Measurements from ENCODE around the gene RBM15.

The RBM15 gene

DNA sequence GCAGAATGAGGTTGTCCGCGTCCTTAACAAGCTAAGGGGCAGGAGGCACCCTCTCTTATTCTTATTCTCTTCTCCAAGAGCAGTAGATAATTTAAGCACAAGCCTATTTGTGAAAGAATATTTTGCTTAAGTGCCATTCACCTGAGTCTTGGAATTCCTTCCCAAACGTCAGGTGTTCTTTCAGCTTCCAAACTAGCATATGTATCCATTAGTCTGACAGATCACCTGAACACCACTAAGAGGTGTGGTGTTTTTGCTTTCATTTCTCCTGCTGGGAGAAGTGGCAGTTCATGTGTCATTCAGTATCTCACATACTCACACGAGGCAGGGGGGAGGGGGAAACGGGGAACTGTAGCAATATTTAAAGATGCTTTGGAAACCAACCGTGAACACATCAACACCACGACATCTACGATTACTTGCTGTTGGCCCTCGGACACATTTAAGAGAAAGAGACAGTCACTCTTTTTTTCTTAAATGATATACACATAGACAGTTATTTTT is 45.5 kb upstream of the RBM15 start:
- Histone ChIP-seq H3K4me1 (ENCODE audit: control insufficient read depth, insufficient read depth, low read length) (peaks cover 17% of the 10 kb centered on the region), H3K9me3 (ENCODE audit: control insufficient read depth, insufficient read depth, low read depth, low read length) (no peaks in the 10 kb centered on the region), H3K36me3 (ENCODE audit: control insufficient read depth in 2 of 2, insufficient read depth in 1 of 2, low read length in 2 of 2) (no peaks in the 10 kb centered on the region), H3K4me3 (ENCODE audit: low read depth, low read length) (no peak overlapping the region), H3K27ac (ENCODE audit: extremely low read depth, low read depth, low read length) (no peak overlapping the region)
- no peak for TF ChIP-seq ZNF24 (tag by site-specific recombination; IDR thresholded peaks at IDR 0.05)
- TF ChIP-seq, protein P1, sequence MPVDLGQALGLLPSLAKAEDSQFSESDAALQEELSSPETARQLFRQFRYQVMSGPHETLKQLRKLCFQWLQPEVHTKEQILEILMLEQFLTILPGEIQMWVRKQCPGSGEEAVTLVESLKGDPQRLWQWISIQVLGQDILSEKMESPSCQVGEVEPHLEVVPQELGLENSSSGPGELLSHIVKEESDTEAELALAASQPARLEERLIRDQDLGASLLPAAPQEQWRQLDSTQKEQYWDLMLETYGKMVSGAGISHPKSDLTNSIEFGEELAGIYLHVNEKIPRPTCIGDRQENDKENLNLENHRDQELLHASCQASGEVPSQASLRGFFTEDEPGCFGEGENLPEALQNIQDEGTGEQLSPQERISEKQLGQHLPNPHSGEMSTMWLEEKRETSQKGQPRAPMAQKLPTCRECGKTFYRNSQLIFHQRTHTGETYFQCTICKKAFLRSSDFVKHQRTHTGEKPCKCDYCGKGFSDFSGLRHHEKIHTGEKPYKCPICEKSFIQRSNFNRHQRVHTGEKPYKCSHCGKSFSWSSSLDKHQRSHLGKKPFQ (tag by site-specific recombination; IDR thresholded peaks at IDR 0.05): no peak
- TF ChIP-seq IKZF3 (tag by site-specific recombination; IDR thresholded peaks at IDR 0.05): no peak
- TF ChIP-seq ZNF626 (tag by site-specific recombination; IDR thresholded peaks at IDR 0.05): no peak
- no peak for TF ChIP-seq ZNF174 (tag by site-specific recombination; IDR thresholded peaks at IDR 0.05)
- no peak for TF ChIP-seq ZNF621 (tag by site-specific recombination; IDR thresholded peaks at IDR 0.05)
- no peak for TF ChIP-seq ZNF629 (tag by site-specific recombination; IDR thresholded peaks at IDR 0.05)
- TF ChIP-seq ZNF692 (tag by site-specific recombination; IDR thresholded peaks at IDR 0.05): no peak
- TF ChIP-seq ZBTB21 (tag by site-specific recombination; IDR thresholded peaks at IDR 0.05): no peak
- no peak for TF ChIP-seq MZF1 (tag by site-specific recombination; IDR thresholded peaks at IDR 0.05; ENCODE audit: borderline replicate concordance)
- TF ChIP-seq ZNF555 (tag by site-specific recombination; conservative IDR thresholded peaks at IDR 0.05): no peak
- no peak for TF ChIP-seq ZNF704 (tag by site-specific recombination; IDR thresholded peaks at IDR 0.05)
- ChIA-PET POLR2A (no interaction called here), CTCF (interaction anchor here (1.6 to 4.6 kb wide), 3 partner anchors 19 to 202 kb away, joined by 3 to 24 read pairs (median 8); no protein-coding TSS in a partner anchor)

DNA sequence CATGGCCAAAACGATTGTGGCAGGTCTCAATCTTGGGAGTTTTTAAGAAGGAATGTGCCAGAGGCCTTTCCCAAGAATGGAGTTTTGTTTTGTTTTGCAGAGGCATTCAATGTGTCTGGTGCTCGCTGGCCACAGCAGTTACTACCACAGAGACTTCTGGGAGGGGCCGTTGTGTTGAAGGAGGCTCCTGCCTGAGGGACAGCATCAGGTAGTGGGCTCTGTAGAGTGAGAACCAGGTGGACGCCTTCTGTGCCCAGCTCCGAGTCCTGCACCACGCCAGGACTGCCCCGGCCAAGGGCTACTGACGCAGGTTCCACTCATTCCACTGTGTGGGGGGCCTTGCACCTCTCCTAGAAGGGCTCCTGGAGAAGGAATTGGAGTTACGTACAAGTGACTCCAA is 44.9 kb upstream of the RBM15 start:
- Histone ChIP-seq H3K4me3 (ENCODE audit: low read depth, low read length) (no peak overlapping the region), H3K9me3 (ENCODE audit: control insufficient read depth, insufficient read depth, low read depth, low read length) (no peaks in the 10 kb centered on the region), H3K4me1 (ENCODE audit: control insufficient read depth, insufficient read depth, low read length) (peaks cover 17% of the 10 kb centered on the region), H3K27ac (ENCODE audit: extremely low read depth, low read depth, low read length) (no peak overlapping the region), H3K36me3 (ENCODE audit: control insufficient read depth in 2 of 2, insufficient read depth in 1 of 2, low read length in 2 of 2) (no peaks in the 10 kb centered on the region)
- POLR2A ChIA-PET: no interaction called here
- CTCF ChIA-PET: interaction anchor here (0.7 to 4.6 kb wide), 4 partner anchors 18 to 201 kb away, joined by 3 to 24 read pairs (median 6); no protein-coding TSS in a partner anchor
- TF ChIP-seq, protein P2, sequence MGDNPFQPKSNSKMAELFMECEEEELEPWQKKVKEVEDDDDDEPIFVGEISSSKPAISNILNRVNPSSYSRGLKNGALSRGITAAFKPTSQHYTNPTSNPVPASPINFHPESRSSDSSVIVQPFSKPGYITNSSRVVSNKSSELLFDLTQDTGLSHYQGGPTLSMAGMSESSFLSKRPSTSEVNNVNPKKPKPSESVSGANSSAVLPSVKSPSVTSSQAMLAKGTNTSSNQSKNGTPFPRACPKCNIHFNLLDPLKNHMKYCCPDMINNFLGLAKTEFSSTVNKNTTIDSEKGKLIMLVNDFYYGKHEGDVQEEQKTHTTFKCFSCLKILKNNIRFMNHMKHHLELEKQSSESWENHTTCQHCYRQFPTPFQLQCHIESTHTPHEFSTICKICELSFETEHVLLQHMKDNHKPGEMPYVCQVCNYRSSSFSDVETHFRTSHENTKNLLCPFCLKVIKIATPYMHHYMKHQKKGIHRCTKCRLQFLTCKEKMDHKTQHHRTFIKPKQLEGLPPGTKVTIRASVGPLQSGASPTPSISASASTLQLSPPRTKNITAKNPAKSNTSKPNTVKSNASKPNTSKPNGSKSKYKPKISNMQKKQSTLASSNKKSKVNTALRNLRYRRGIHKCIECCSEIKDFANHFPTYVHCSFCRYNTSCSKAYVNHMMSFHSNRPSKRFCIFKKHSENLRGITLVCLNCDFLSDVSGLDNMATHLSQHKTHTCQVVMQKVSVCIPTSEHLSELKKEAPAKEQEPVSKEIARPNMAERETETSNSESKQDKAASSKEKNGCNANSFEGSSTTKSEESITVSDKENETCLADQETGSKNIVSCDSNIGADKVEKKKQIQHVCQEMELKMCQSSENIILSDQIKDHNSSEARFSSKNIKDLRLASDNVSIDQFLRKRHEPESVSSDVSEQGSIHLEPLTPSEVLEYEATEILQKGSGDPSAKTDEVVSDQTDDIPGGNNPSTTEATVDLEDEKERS (tag by site-specific recombination; IDR thresholded peaks at IDR 0.05): no peak
- TF ChIP-seq ZNF830 (tag by site-specific recombination; IDR thresholded peaks at IDR 0.05; ENCODE audit: low read depth): no peak
- TF ChIP-seq ZNF174 (tag by site-specific recombination; IDR thresholded peaks at IDR 0.05): no peak
- TF ChIP-seq, protein P3, sequence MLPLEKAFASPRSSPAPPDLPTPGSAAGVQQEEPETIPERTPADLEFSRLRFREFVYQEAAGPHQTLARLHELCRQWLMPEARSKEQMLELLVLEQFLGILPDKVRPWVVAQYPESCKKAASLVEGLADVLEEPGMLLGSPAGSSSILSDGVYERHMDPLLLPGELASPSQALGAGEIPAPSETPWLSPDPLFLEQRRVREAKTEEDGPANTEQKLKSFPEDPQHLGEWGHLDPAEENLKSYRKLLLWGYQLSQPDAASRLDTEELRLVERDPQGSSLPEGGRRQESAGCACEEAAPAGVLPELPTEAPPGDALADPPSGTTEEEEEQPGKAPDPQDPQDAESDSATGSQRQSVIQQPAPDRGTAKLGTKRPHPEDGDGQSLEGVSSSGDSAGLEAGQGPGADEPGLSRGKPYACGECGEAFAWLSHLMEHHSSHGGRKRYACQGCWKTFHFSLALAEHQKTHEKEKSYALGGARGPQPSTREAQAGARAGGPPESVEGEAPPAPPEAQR (tag by site-specific recombination; IDR thresholded peaks at IDR 0.05): no peak
- TF ChIP-seq ZNF548 (tag by site-specific recombination; IDR thresholded peaks at IDR 0.05): no peak
- TF ChIP-seq GFI1B (tag by site-specific recombination; IDR thresholded peaks at IDR 0.05): no peak
- TF ChIP-seq ZNF266 (tag by site-specific recombination; IDR thresholded peaks at IDR 0.05; ENCODE audit: low read depth): no peak
- TF ChIP-seq, protein P4, sequence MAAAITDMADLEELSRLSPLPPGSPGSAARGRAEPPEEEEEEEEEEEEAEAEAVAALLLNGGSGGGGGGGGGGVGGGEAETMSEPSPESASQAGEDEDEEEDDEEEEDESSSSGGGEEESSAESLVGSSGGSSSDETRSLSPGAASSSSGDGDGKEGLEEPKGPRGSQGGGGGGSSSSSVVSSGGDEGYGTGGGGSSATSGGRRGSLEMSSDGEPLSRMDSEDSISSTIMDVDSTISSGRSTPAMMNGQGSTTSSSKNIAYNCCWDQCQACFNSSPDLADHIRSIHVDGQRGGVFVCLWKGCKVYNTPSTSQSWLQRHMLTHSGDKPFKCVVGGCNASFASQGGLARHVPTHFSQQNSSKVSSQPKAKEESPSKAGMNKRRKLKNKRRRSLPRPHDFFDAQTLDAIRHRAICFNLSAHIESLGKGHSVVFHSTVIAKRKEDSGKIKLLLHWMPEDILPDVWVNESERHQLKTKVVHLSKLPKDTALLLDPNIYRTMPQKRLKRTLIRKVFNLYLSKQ (tag by site-specific recombination; IDR thresholded peaks at IDR 0.05; ENCODE audit: borderline replicate concordance): no peak
- TF ChIP-seq SCRT2 (tag by site-specific recombination; IDR thresholded peaks at IDR 0.05): no peak
- TF ChIP-seq ZNF692 (tag by site-specific recombination; IDR thresholded peaks at IDR 0.05): no peak
- TF ChIP-seq ZNF335 (tag by site-specific recombination; conservative IDR thresholded peaks at IDR 0.05): no peak
- TF ChIP-seq ZNF785 (tag by site-specific recombination; IDR thresholded peaks at IDR 0.05): no peak
- no peak for TF ChIP-seq ZNF146 (tag by site-specific recombination; IDR thresholded peaks at IDR 0.05)

All from HEK293 (cell line).